ENCODE data around the gene NFIA.

DNA sequence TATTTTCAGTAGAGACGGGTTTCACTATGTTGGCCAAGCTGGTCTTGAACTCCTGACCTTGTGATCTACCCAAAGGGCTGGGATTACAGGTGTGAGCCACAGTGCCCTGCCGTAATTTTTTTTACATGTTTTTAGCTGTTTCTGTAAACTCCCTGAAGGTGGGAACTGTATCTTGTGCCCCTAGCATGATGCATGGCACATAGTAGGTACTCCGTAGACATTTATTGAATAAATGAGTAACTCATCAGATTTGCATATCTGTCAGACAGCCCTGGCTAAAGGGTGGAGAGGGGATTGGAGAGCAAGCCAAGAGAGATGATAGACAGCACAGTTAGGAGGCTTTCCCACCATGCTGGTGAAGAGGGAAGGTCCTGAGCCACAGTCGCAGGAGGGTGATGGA lies 247.2 kb downstream of the NFIA start:
- TF ChIP-seq, protein P1, sequence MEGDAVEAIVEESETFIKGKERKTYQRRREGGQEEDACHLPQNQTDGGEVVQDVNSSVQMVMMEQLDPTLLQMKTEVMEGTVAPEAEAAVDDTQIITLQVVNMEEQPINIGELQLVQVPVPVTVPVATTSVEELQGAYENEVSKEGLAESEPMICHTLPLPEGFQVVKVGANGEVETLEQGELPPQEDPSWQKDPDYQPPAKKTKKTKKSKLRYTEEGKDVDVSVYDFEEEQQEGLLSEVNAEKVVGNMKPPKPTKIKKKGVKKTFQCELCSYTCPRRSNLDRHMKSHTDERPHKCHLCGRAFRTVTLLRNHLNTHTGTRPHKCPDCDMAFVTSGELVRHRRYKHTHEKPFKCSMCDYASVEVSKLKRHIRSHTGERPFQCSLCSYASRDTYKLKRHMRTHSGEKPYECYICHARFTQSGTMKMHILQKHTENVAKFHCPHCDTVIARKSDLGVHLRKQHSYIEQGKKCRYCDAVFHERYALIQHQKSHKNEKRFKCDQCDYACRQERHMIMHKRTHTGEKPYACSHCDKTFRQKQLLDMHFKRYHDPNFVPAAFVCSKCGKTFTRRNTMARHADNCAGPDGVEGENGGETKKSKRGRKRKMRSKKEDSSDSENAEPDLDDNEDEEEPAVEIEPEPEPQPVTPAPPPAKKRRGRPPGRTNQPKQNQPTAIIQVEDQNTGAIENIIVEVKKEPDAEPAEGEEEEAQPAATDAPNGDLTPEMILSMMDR (optimal IDR thresholded peaks at IDR 0.05 in 1 of 3, IDR thresholded peaks at IDR 0.05 in 1 of 3, conservative IDR thresholded peaks at IDR 0.05 in 1 of 3; ENCODE audit: extremely low read depth in 1 of 3, insufficient read depth in 2 of 3, low read length in 3 of 3), result no peak
- no peak for TF ChIP-seq EZH2 (IDR thresholded peaks at IDR 0.05; ENCODE audit: low read length)
